Endodermal cell (in vitro differentiated cells): ENCODE measurements around the gene ST3GAL4. TPM values are rescaled to one million over a fixed set of nuclear protein-coding genes. Genes with fewer than 3 reads are reported as not detected.
"Not testable (repeated sequence)": the region's sequence is repeated elsewhere in the genome, so short reads cannot be mapped to it uniquely, and the experiment has no call there.

Source experiments
- DNase-seq: peaks from one replicate; pipeline ENCODE4 v3.0.0-alpha.2; 2017
- H3K27ac ChIP-seq: 2 replicates; pipeline ENCODE4 v1.5.1; 2013; ENCODE audit warnings: mild to moderate bottlenecking, low read depth, low read length, moderate library complexity
- H3K27me3 ChIP-seq: 2 replicates; pipeline ENCODE4 v1.6.1; 2013; ENCODE audit warnings: mild to moderate bottlenecking, low read length, moderate library complexity; ENCODE audit not compliant: insufficient read depth, control insufficient read depth, poor library complexity, severe bottlenecking
- H3K36me3 ChIP-seq: 2 replicates; pipeline ENCODE4 v1.7.0; 2013; ENCODE audit warnings: mild to moderate bottlenecking, low read length, moderate library complexity; ENCODE audit not compliant: control insufficient read depth, insufficient read depth
- H3K4me1 ChIP-seq: one replicate; pipeline ENCODE4 v1.7.0; 2013; ENCODE audit warnings: low read length; ENCODE audit not compliant: control insufficient read depth, insufficient read depth
- H3K4me3 ChIP-seq: 2 replicates; pipeline ENCODE4 v1.5.1; 2013; ENCODE audit warnings: mild to moderate bottlenecking, low read length, moderate library complexity
- H3K9ac ChIP-seq: 2 replicates; pipeline ENCODE4 v1.6.1; 2013; ENCODE audit warnings: mild to moderate bottlenecking, low read length, moderate library complexity; ENCODE audit not compliant: poor library complexity, severe bottlenecking; ENCODE audit errors: extremely low read depth
- H3K9me3 ChIP-seq: 2 replicates; pipeline ENCODE4 v1.6.1; 2013; ENCODE audit warnings: mild to moderate bottlenecking, low read length, moderate library complexity; ENCODE audit not compliant: control insufficient read depth
- H3K27ac Mint-ChIP-seq: 2 replicates; pipeline ENCODE4 v1.8.0; 2020; ENCODE audit warnings: mixed read lengths
- H3K27me3 Mint-ChIP-seq: 2 replicates; pipeline ENCODE4 v1.8.0; 2021; ENCODE audit warnings: mild to moderate bottlenecking, mixed read lengths; ENCODE audit not compliant: insufficient read depth
- H3K36me3 Mint-ChIP-seq: 2 replicates; pipeline ENCODE4 v1.8.0; 2020; ENCODE audit warnings: low read depth, mixed read lengths
- H3K4me1 Mint-ChIP-seq: 2 replicates; pipeline ENCODE4 v1.8.0; 2020; ENCODE audit warnings: mixed read lengths
- H3K4me3 Mint-ChIP-seq: 2 replicates; pipeline ENCODE4 v1.8.0; 2020; ENCODE audit warnings: mild to moderate bottlenecking, moderate library complexity, mixed read lengths
- H3K9me3 Mint-ChIP-seq: 2 replicates; pipeline ENCODE4 v1.8.0; 2020; ENCODE audit warnings: mild to moderate bottlenecking, mixed read lengths
- WGBS, 2 experiments: methylation state at CpG; one replicate each; pipeline versions ENCODE4 v1.1.5 to v1.1.7; 2013; ENCODE audit warnings: missing lambda C conversion rate in 2 of 2, mixed read lengths in 1 of 2; ENCODE audit not compliant: insufficient coverage in 1 of 2, insufficient read length in 1 of 2; 5-methylcytosine and 5-hydroxymethylcytosine counted together
- total RNA-seq, 2 donors: library from RNA; stranded (reverse); fragmentation: NEBNext Ultra II Directional in 1 of 2; extraction: Animal tissue kit (Norgen Biotek cat#: 25700) in 1 of 2; gene quantifications; 2 replicates in 1 of 2; 3 replicates in 1 of 2; pipeline ENCODE4 v1.2.1, GENCODE V29; 2021
- TF ChIP-seq, protein P1 (sequence below): fragments of 200-600 bp; sonication (generic); conservative IDR thresholded peaks from 2 replicates; pipeline ENCODE4 v1.5.0; 2021; ENCODE audit warnings: antibody characterized with exemption, mild to moderate bottlenecking

Gene ST3GAL4
- total RNA-seq, 2 donors from 2014 or later, result 16.5 to 21.5 TPM

DNA sequence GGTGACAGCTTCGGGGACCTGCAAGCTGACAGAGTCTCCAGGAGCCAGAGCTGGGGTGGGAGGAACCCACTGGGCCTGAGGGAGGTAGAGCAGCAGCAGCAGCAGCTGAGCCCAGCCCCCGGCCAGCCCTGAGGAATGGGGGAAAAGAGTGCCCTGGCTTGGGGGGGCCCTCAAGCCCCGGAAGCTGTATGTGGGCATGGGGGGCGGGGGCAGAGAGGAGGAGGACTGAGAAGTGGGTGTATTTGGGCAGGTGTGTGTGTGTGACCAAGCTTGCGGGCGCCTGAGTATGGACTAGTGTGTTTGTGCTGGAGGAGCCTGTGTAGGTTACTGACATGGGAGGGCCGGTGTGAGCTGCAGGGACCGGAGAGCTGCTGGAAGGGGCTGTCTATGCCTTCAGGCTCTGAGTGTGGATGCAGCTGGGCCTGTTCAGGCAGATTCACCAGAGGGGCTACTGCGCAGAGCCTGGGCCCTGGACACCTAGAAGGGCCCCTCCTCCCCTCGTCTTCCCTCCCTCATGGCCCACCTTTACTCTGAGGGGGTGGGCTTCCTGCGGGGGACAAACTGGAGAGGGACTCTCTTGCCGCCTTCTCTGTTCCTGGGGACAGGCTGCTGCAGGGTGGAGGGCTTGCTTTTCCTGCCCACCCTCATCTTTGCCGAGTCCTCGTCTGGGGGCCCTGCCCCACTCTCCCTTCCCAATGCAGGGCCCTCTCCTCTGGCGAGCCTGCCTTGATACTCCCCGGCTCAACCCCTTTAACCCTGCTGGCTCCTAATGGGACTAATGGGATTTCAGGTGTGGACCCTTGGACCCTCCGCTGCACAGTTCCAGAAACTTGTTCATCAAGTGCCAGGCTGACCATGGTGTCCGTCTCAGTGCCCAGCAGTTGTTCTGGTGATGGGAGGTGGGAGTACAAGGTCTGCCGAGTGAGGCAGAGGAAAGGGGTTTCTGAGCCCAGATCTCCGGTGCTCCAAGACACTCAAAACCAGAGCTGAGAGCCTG, 28.2 kb downstream of the ST3GAL4 start:
- H3K4me3 ChIP-seq, result no peak overlapping the region
- no peaks in the 10 kb centered on the region for H3K27me3 ChIP-seq
- TF ChIP-seq, protein P1, sequence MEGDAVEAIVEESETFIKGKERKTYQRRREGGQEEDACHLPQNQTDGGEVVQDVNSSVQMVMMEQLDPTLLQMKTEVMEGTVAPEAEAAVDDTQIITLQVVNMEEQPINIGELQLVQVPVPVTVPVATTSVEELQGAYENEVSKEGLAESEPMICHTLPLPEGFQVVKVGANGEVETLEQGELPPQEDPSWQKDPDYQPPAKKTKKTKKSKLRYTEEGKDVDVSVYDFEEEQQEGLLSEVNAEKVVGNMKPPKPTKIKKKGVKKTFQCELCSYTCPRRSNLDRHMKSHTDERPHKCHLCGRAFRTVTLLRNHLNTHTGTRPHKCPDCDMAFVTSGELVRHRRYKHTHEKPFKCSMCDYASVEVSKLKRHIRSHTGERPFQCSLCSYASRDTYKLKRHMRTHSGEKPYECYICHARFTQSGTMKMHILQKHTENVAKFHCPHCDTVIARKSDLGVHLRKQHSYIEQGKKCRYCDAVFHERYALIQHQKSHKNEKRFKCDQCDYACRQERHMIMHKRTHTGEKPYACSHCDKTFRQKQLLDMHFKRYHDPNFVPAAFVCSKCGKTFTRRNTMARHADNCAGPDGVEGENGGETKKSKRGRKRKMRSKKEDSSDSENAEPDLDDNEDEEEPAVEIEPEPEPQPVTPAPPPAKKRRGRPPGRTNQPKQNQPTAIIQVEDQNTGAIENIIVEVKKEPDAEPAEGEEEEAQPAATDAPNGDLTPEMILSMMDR, result no peak
- H3K36me3 ChIP-seq, result no peaks in the 10 kb centered on the region
- Mint-ChIP-seq H3K4me1 (peaks cover 21% of the 10 kb centered on the region), H3K36me3 (peaks cover 4% of the 10 kb centered on the region), H3K9me3 (no peaks in the 10 kb centered on the region), H3K27ac (no peak overlapping the region), H3K27me3 (no peaks in the 10 kb centered on the region), H3K4me3 (no peak overlapping the region)
- peak overlapping the region; percentile 29 for H3K27ac ChIP-seq
- peak; percentile 50 for DNase-seq
- no peaks in the 10 kb centered on the region for H3K9me3 ChIP-seq
- H3K4me1 ChIP-seq, result peaks cover 5% of the 10 kb centered on the region
- no peak overlapping the region for H3K9ac ChIP-seq
- WGBS, 2 experiments, result 88% methylated on average over 8 to 20 of the region's 20 CpGs

DNA sequence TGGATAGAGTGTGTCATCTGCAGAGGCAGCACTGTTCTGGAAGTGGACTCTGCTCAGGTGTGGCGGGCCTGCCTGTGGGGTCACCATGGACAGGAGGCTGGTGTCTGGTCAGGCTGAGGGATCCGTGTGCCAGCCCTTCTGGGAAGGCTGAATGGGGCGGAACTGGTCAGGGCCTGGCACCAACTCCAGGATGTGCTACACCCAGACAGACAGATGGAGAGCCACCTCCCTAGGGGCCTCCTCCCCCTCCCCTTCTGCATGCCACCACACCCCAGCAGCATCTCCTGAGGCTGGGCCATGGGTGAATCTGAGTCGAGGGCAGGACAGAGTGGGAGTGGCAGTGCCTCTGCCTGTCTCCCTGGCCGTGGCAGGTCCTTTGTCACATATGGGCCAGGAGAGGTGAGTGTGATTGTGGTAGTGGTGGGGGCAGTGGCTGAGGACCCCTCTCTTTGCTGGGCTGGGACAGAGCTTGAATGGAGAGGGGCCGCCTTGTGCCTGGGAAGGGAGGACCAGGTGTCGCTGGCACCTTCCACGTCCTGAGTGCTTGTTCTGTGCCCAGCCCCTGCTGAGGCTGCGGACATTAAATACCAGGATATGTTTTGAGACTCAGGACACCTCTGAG, 29.1 kb downstream of the ST3GAL4 start:
- Mint-ChIP-seq H3K9me3 (no peaks in the 10 kb centered on the region), H3K36me3 (peaks cover 4% of the 10 kb centered on the region), H3K4me1 (peaks cover 15% of the 10 kb centered on the region), H3K27ac (no peak overlapping the region), H3K4me3 (no peak overlapping the region), H3K27me3 (no peaks in the 10 kb centered on the region)
- WGBS, 2 experiments, result 93 to 100% methylated on average over 2 to 9 of the region's 9 CpGs
- Histone ChIP-seq H3K27ac (no peak overlapping the region), H3K9me3 (no peaks in the 10 kb centered on the region), H3K36me3 (no peaks in the 10 kb centered on the region), H3K27me3 (no peaks in the 10 kb centered on the region), H3K4me1 (peaks cover 5% of the 10 kb centered on the region), H3K4me3 (no peak overlapping the region), H3K9ac (no peak overlapping the region)
- TF ChIP-seq, protein P1, result no peak
- DNase-seq, result no peak

DNA sequence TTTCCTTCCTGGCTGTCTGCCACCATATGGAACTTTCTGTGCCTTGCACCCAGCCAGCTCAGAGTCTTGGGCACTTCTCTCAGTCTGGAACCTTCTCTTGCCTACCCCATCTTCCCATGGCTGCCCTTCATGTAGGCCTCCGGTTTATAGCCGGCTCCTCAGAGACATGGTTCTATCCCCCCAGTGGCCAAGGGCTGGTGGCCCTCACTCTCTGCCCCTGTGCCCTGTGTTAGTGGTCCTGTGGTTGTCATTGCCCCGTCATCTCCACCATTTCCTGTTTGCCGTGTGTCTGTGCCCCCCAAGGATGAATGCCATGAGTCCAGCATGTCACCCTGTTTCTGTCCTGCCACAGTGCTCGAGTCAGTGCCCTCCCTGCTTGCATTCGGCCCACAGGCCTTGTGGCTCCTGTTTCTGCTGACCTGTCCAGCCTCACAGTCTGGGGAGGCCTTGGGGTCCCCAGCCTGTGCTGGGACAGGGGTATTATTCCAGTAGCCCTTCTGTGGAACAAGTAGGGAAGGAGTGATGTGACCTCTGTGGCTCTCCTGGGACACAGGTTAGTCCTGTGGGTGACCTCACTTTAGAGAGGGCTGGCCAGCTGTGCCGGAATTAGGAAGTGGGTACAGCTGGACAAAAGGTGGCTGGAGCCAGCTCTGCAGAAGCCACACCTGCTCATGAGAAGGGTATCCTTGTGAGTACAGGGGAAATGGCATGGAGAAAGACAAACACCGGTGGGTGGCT, 30.7 kb downstream of the ST3GAL4 start:
- H3K27ac Mint-ChIP-seq, result peak overlapping the region; percentile 58
- H3K9me3 ChIP-seq, result no peaks in the 10 kb centered on the region
- H3K4me1 ChIP-seq, result peaks cover 5% of the 10 kb centered on the region
- H3K27ac ChIP-seq, result no peak overlapping the region
- peaks cover 16% of the 10 kb centered on the region for H3K4me1 Mint-ChIP-seq
- H3K4me3 ChIP-seq, result no peak overlapping the region
- no peaks in the 10 kb centered on the region for H3K27me3 ChIP-seq
- H3K36me3 ChIP-seq, result no peaks in the 10 kb centered on the region
- 89 to 91% methylated on average over 6 to 8 of the region's 8 CpGs for WGBS, 2 experiments
- TF ChIP-seq, protein P1, result no peak
- DNase-seq, result no peak
- no peaks in the 10 kb centered on the region for H3K27me3 Mint-ChIP-seq
- H3K4me3 Mint-ChIP-seq, result no peak overlapping the region
- H3K36me3 Mint-ChIP-seq, result peaks cover 4% of the 10 kb centered on the region
- H3K9me3 Mint-ChIP-seq, result no peaks in the 10 kb centered on the region
- H3K9ac ChIP-seq, result no peak overlapping the region

DNA sequence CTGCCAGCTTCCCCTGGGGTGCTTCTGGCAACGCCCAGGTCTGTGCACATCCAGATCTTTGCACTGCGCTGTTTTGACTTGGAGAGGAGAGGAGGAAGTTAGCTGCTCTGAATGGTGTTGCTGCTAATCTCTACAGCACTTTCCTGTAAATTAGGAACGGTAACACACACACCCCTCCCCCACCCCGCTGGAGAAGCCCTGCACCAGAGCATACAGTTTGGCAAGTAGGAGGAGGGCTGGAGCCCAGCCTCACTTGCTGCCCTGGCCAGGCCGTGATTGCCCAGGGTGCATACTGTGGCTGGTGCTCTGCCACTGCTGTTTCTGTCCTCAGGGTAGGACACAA, 31.2 kb downstream of the ST3GAL4 start:
- not testable (repeated sequence) for H3K36me3 ChIP-seq, H3K9ac ChIP-seq, H3K27ac ChIP-seq, H3K4me1 ChIP-seq, H3K36me3 Mint-ChIP-seq, H3K4me3 ChIP-seq, H3K27ac Mint-ChIP-seq, H3K9me3 Mint-ChIP-seq, H3K27me3 Mint-ChIP-seq, H3K27me3 ChIP-seq, H3K4me3 Mint-ChIP-seq, H3K9me3 ChIP-seq
- H3K4me1 Mint-ChIP-seq, result peaks cover 22% of the 10 kb centered on the region
- peak; percentile 71 for DNase-seq
- WGBS, 2 experiments, result 52 to 59% methylated on average over 2 to 5 of the region's 5 CpGs
